GM23338 (cell line): ENCODE results near the gene KCNMB2. TPM values are rescaled to one million over a fixed set of nuclear protein-coding genes. Genes with fewer than 3 reads are reported as not detected.

Experiments
- ATAC-seq: fragments of 200-7000 bp; cut with Tn5 transposase; 3 replicates; pipeline ENCODE4 v1.9.1; 2020
- DNase-seq: peaks from one replicate; pipeline ENCODE4 v3.0.0-alpha.2; 2015; ENCODE audit warnings: low spot score
- H2AFZ ChIP-seq: fragments of 200-600 bp; sonication (generic); 2 replicates; pipeline ENCODE4 v1.8.0; 2016; ENCODE audit warnings: antibody characterized with exemption, mild to moderate bottlenecking, moderate library complexity
- H3F3A ChIP-seq: fragments of 200-600 bp; sonication (generic); replicated peaks from 2 replicates; pipeline ENCODE4 v1.8.0; 2017; ENCODE audit warnings: antibody characterized with exemption, mixed run types, low read depth
- H3K27ac ChIP-seq: fragments of 200-600 bp; sonication (generic); 2 replicates; pipeline ENCODE4 v1.6.1; 2016; ENCODE audit warnings: low read depth
- H3K27me3 ChIP-seq: fragments of 200-600 bp; sonication (generic); 2 replicates; pipeline ENCODE4 v1.8.0; 2016; ENCODE audit warnings: mild to moderate bottlenecking, mixed run types, moderate library complexity; ENCODE audit not compliant: insufficient read depth
- H3K36me3 ChIP-seq: fragments of 200-600 bp; sonication (generic); 2 replicates; pipeline ENCODE4 v1.8.0; 2016; ENCODE audit warnings: mild to moderate bottlenecking; ENCODE audit not compliant: insufficient read depth
- H3K4me1 ChIP-seq: fragments of 200-600 bp; sonication (generic); 2 replicates; pipeline ENCODE4 v1.8.0; 2016; ENCODE audit warnings: mild to moderate bottlenecking, moderate library complexity; ENCODE audit not compliant: insufficient read depth
- H3K4me2 ChIP-seq: fragments of 200-600 bp; sonication (generic); 2 replicates; pipeline ENCODE4 v1.7.1; 2017; ENCODE audit warnings: mixed run types
- H3K4me3 ChIP-seq: fragments of 200-600 bp; sonication (generic); 2 replicates; pipeline ENCODE4 v1.6.1; 2016; ENCODE audit warnings: mixed run types
- H3K79me2 ChIP-seq: fragments of 200-600 bp; sonication (generic); replicated peaks from 2 replicates; pipeline ENCODE4 v1.8.0; 2017; ENCODE audit warnings: mild to moderate bottlenecking; ENCODE audit not compliant: insufficient read depth
- H3K9me2 ChIP-seq: fragments of 200-600 bp; sonication (generic); 2 replicates; pipeline ENCODE4 v1.8.0; 2017; ENCODE audit not compliant: insufficient read depth
- H4K20me1 ChIP-seq: fragments of 200-600 bp; sonication (generic); replicated peaks from 2 replicates; pipeline ENCODE4 v1.8.0; 2017; ENCODE audit warnings: mild to moderate bottlenecking; ENCODE audit not compliant: insufficient read depth
- H3K27ac Mint-ChIP-seq: 2 replicates; pipeline ENCODE4 v1.8.0; 2020; ENCODE audit warnings: inconsistent platforms, mild to moderate bottlenecking, moderate library complexity, mixed read lengths
- H3K27me3 Mint-ChIP-seq: 3 replicates; pipeline ENCODE4 v1.8.0; 2022; ENCODE audit warnings: low read depth, mild to moderate bottlenecking, moderate library complexity, mixed read lengths, inconsistent platforms; ENCODE audit not compliant: insufficient read depth, poor library complexity
- H3K36me3 Mint-ChIP-seq: 3 replicates; pipeline ENCODE4 v1.8.0; 2021; ENCODE audit warnings: low read depth, mild to moderate bottlenecking, inconsistent platforms, moderate library complexity, mixed read lengths
- H3K4me1 Mint-ChIP-seq: 3 replicates; pipeline ENCODE4 v1.8.0; 2020; ENCODE audit warnings: mild to moderate bottlenecking, inconsistent platforms, mixed read lengths
- H3K4me3 Mint-ChIP-seq: 3 replicates; pipeline ENCODE4 v1.8.0; 2021; ENCODE audit warnings: moderate library complexity, mild to moderate bottlenecking, inconsistent platforms, mixed read lengths
- H3K9me3 Mint-ChIP-seq: 3 replicates; pipeline ENCODE4 v1.8.0; 2020; ENCODE audit warnings: moderate library complexity, mild to moderate bottlenecking, inconsistent platforms, mixed read lengths
- CREB1 ChIP-seq: fragments of 250-450 bp; sonication (Bioruptor Pico); IDR thresholded peaks from 2 replicates; pipeline ENCODE4 v1.5.0; 2020; ENCODE audit warnings: low read depth, mild to moderate bottlenecking, moderate library complexity
- ETS1 ChIP-seq: IDR thresholded peaks from 2 replicates; pipeline ENCODE4 v1.6.1; 2016; ENCODE audit warnings: antibody characterized with exemption
- EZH2 ChIP-seq: fragments of 200-600 bp; sonication (generic); IDR thresholded peaks from one replicate; pipeline ENCODE4 v1.8.0; 2017; ENCODE audit warnings: antibody characterized with exemption, mild to moderate bottlenecking, low read depth; ENCODE audit not compliant: unreplicated experiment
- EZH2phosphoT487 ChIP-seq: fragments of 200-600 bp; sonication (generic); IDR thresholded peaks from one replicate; pipeline ENCODE4 v1.8.1; 2018; ENCODE audit warnings: antibody characterized with exemption; ENCODE audit not compliant: unreplicated experiment
- JUNB ChIP-seq: IDR thresholded peaks from one replicate; pipeline ENCODE4 v1.6.1; 2016; ENCODE audit warnings: antibody characterized with exemption; ENCODE audit not compliant: unreplicated experiment
- NANOG ChIP-seq: IDR thresholded peaks from 2 replicates; pipeline ENCODE4 v1.6.1; 2016; ENCODE audit warnings: antibody characterized with exemption, borderline replicate concordance
- POLR2AphosphoS5 ChIP-seq: IDR thresholded peaks from 2 replicates; pipeline ENCODE4 v1.6.1; 2016; ENCODE audit warnings: antibody characterized with exemption, low read depth
- REST ChIP-seq: IDR thresholded peaks from one replicate; pipeline ENCODE4 v1.6.1; 2018; ENCODE audit warnings: antibody characterized with exemption; ENCODE audit not compliant: unreplicated experiment
- STAT1 ChIP-seq: IDR thresholded peaks from one replicate; pipeline ENCODE4 v1.6.1; 2016; ENCODE audit warnings: antibody characterized with exemption; ENCODE audit not compliant: unreplicated experiment
- ZNF114 ChIP-seq: fragments of 250-450 bp; sonication (Bioruptor Pico); IDR thresholded peaks from 2 replicates; pipeline ENCODE4 v1.5.0; 2020; ENCODE audit warnings: mild to moderate bottlenecking, moderate library complexity
- ZNF331 ChIP-seq: fragments of 250-450 bp; sonication (Bioruptor Pico); IDR thresholded peaks from 2 replicates; pipeline ENCODE4 v1.5.0; 2020; ENCODE audit warnings: low read depth, mild to moderate bottlenecking, moderate library complexity
- ZNF462 ChIP-seq: fragments of 250-450 bp; sonication (Bioruptor Pico); IDR thresholded peaks from 2 replicates; pipeline ENCODE4 v1.5.0; 2020; ENCODE audit warnings: mild to moderate bottlenecking, moderate library complexity
- polyA plus RNA-seq: library from polyadenylated mRNA; unstranded; fragments of >200 nt; fragmentation: Nextera tagmentation; extraction: Ambion mirVana; gene quantifications from 2 replicates; pipeline ENCODE4 v1.2.1, GENCODE V29; 2016
- total RNA-seq: library from RNA; depleted of rRNA; stranded (reverse); fragments of >200 nt; shearing (Covaris generic); gene quantifications from 2 replicates; pipeline ENCODE4 v1.2.3, GENCODE V29; 2014
- TF ChIP-seq, protein P1 (sequence below), 2 experiments: fragments of 200-600 bp in 1 of 2; sonication (generic) in 1 of 2; conservative IDR thresholded peaks; 2 replicates each; pipeline versions ENCODE4 v1.5.1 to v1.6.1; 2016 to 2017; ENCODE audit warnings: antibody characterized with exemption in 2 of 2, low read depth in 2 of 2, mild to moderate bottlenecking in 2 of 2, moderate library complexity in 1 of 2

KCNMB2 gene
- total and polyA plus RNA-seq, 2 experiments from 2014 or later = 0.53 TPM; not detected in 1

DNA sequence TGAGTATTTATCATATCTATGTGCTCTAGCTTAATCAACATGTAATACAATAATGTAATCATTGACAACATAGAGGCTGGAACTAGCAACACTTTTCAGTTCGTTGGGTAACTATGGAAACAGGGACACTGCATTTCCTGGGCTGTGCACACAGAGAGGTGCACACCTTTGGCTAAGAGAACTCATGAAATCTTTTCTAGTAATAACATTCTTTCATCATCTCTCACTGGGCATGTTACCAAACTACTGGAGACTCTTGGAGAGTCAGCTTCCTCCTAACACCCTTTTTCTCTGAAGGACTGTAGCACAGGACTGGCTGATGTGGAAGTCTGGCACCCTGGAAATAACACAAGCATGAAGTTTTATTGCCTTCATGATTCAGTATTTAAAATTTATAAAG, 135.6 kb downstream of the KCNMB2 start:
- H3K4me1 ChIP-seq = 0 out of 2 replicates have a peak, but pooled peaks cover 3% of the 10 kb centered on the region
- H3K9me2 ChIP-seq = peaks cover 8% of the 10 kb centered on the region; the same call in 1 of the 2 replicates
- no peak overlapping the region for H3K4me2 ChIP-seq
- H3K27ac ChIP-seq = no peak overlapping the region
- no peak overlapping the region for H3K4me3 ChIP-seq
- no peaks in the 10 kb centered on the region for H4K20me1 ChIP-seq
- H3K9me3 Mint-ChIP-seq = no peaks in the 10 kb centered on the region
- no peaks in the 10 kb centered on the region for H3K27me3 ChIP-seq
- no peak overlapping the region for H2AFZ ChIP-seq
- TF ChIP-seq EZH2phosphoT487 (no peak), ZNF462 (CRISPR knock-in tag) (no peak), STAT1 (no peak), ZNF331 (CRISPR knock-in tag) (no peak), NANOG (no peak), ETS1 (no peak), POLR2AphosphoS5 (no peak), ZNF114 (CRISPR knock-in tag) (no peak), JUNB (no peak), EZH2 (no peak), REST (no peak), CREB1 (CRISPR knock-in tag) (no peak)
- TF ChIP-seq, protein P1, sequence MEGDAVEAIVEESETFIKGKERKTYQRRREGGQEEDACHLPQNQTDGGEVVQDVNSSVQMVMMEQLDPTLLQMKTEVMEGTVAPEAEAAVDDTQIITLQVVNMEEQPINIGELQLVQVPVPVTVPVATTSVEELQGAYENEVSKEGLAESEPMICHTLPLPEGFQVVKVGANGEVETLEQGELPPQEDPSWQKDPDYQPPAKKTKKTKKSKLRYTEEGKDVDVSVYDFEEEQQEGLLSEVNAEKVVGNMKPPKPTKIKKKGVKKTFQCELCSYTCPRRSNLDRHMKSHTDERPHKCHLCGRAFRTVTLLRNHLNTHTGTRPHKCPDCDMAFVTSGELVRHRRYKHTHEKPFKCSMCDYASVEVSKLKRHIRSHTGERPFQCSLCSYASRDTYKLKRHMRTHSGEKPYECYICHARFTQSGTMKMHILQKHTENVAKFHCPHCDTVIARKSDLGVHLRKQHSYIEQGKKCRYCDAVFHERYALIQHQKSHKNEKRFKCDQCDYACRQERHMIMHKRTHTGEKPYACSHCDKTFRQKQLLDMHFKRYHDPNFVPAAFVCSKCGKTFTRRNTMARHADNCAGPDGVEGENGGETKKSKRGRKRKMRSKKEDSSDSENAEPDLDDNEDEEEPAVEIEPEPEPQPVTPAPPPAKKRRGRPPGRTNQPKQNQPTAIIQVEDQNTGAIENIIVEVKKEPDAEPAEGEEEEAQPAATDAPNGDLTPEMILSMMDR (conservative IDR thresholded peaks at IDR 0.05; ENCODE audit: low read depth in 2 of 2) = no peak
- no peak overlapping the region for H3K4me3 Mint-ChIP-seq
- no peaks in the 10 kb centered on the region for H3K79me2 ChIP-seq
- peaks cover 5% of the 10 kb centered on the region; the same call in 1 of the 3 replicates for H3K4me1 Mint-ChIP-seq
- no peak for ATAC-seq
- H3K27ac Mint-ChIP-seq = no peak overlapping the region
- H3F3A ChIP-seq = no peaks in the 10 kb centered on the region
- H3K36me3 ChIP-seq = no peaks in the 10 kb centered on the region
- no peaks in the 10 kb centered on the region for H3K36me3 Mint-ChIP-seq
- no peak for DNase-seq
- no peaks in the 10 kb centered on the region for H3K27me3 Mint-ChIP-seq
